Non-pigmented ciliary epithelial cell (primary cell): ENCODE measurements around the gene FBXL7.

Experiments used
- DNase-seq: peaks from one replicate; pipeline ENCODE4 v3.0.0-alpha.2; 2010; ENCODE audit warnings: low read depth

The FBXL7 gene

DNA sequence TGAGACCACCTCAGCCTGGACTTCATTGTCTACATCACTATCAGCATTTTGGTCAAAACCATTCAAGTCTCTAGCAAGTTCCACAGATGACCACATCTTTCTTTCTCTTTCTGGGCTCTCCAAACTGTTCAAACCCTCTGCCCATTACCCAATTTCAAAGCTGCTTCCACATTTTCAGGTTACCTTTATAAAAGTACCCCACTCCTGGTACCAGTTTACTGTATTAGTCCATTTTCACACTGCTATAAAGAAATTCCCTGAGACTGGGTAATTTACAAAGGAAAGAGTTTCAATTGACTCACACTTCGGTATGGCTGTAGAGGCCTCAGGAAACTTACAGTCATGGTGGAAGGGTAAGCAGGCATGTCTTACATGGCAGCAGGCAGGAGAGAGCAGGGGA, 84.5 kb downstream of the FBXL7 start:
- no peak for DNase-seq

DNA sequence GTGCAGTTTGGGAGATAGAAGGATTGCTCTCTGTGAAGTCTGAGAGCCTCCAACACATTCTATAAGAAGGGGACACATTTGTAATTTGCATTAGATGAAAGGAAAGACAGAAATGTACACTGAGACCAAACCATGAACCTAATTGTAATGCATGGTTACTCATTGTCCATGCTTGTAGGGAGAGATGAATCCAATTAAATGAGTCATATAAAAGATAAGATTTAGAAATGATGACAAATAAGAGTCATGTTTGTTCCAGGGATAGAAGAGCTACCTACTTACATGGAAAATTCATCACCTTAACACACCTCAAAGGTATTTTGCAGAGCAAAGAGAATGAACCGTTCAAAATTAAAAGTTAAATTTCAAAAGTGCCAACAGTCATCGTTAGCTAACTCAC, 85.1 kb downstream of the FBXL7 start:
- DNase-seq, result no peak

DNA sequence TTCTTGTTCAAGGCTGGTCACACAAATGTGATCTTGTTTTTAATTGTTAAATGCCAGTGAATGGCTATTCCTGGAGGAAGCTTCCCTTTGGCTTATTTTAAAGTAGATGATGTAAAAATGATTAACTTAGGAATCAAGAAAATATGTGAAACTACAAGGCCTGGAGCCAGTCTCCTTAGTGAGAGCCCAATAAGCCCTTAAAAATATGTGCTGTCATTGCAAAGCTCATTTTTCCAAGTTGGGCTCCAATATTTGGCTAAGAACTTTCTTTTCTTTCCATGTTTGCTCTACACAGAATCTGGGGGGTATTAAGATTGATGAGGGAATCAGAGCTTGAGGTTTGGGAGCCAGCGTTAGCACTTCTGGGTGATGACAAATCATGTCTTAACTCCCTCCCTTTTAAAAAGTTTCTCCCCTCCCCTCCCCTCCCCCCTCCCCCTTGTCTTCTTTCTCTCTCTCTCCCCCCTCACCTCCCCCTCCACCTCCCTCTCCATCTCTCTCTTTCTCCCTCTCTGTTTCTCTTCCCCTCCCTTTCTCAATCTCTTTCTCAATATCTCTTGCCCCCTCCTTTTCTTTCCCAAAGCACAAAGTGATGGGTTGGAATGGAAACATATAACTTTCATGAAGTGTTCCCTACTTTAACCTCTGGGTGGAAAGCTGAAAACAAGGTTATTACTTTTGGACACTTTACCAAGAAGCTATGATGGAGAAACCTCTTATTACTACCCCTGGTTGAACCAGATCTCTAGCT, 86.0 kb downstream of the FBXL7 start:
- no peak for DNase-seq

- no peak for DNase-seq
These were observed 87.9 kb downstream of the FBXL7 start for GRCh38 chr5:15587916-15588315.

GRCh38 chr5:15592728-15593127, 92.7 kb downstream of the FBXL7 start:
- no peak for DNase-seq

- no peak for DNase-seq
These were observed 95.1 kb downstream of the FBXL7 start for GRCh38 chr5:15594977-15595568.

- DNase-seq, result no peak
These were observed 95.9 kb downstream of the FBXL7 start for GRCh38 chr5:15595929-15596328.

DNA sequence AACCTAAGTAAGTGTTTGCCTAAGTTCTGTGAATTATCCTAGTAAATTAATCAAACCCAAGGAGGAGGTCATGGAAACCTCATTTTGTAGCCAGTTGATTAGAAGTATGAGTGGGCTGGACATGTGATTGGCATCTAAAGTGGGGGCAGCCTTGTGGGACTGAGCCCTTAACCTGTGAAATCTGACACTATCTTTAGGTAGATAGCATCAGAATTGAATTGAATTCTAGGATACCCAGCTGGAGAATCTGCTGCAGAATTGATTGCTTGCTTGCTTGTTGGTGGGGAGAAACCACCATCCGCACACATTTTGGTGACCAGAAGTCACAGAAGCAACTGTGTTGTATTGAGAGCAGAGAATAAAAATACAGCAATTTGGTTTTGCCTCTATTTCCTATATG, 97.0 kb downstream of the FBXL7 start:
- DNase-seq, result no peak

- no peak for DNase-seq
These were observed 97.8 kb downstream of the FBXL7 start for GRCh38 chr5:15597804-15598203.

DNA sequence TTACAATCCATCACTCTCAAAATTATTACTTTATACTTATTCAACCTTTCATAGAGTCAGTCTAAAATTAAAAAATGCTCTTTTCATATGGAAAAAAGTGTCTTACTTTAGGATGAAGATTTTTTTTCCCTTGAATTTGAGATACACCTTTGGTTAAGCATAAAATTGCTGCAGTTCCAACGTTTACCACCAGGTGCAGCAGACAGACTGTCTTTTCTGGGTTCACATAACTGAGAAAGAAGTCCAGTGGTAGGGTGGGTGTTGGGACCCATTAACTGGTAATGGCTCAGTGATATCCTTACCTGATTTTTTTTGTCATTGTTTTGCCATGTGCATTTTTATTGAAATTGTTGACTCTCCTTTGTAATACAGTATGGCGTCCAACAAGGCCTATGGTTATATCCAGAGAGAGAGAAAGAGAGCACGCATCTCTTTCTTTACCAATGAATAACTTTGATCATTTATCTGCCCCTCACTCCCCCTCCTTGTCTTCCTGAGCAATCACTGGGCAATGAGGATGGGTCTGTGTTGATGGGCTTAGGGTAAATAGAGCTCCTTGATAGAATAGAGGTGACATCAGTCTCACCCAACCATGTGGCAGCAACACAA, 98.4 kb downstream of the FBXL7 start:
- DNase-seq, result no peak

DNA sequence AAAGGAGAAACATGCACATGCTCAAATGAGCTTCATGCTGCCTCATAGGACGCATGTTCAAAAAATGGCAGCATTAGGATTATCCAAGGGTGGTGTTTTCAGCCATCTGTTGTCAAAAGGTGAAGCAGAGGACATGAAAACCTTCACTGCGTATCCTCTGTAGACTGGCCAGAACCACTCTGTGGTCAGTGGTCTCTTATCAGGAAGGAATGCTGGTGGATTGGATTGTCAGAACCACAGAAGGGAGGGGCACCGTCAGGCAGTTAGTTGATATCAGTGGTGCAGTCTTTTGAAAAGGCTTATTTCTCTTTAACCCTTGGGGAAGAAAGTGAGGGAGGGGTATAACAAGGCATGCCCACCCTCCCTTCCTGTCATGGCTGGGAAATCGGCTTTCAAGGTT, 100.1 kb downstream of the FBXL7 start:
- peak; percentile 32 for DNase-seq

DNA sequence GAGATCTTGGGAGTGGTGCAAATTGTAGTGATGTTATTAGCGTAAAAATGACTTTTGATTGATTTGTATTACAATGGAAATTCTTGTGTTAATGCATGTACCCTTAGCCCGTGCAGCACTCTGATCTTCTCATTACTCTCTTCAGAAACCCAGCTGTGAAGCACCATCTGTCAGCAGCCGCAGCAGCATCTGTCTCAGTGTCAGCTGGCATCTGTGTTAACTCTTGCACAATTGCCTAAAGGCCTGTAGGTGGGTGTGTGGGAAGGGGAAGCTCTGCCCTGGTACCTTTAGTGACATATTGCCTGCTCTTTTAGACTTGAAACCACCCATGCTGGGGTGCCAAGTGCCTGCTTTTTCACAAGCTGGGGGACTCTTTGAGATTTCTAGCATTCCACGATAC, 101.3 kb downstream of the FBXL7 start:
- no peak for DNase-seq

GRCh38 chr5:15601853-15602252, 101.9 kb downstream of the FBXL7 start:
- DNase-seq, result no peak

DNA sequence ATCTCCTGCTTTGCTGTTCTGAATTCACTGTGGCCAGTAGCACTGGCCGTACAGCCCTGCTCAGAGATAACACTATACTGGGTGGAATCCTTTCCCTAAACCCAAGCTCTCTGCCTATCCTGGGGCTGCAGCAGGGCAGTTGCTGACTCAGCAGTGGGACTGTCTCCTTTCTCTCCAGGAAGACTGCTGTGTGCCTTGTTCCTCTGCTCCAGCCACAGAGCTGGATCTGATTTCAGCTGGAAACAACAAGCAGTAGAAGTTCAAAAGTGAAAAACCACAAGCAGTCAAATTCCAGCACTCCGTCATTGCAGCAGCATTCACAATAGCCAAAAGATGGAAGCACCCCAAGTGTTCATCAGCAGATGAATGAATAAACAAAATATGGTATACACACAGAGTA, 105.0 kb downstream of the FBXL7 start:
- DNase-seq, result peak; percentile 63

- DNase-seq, result no peak
These were observed 106.2 kb downstream of the FBXL7 start for GRCh38 chr5:15606197-15606596.

GRCh38 chr5:15607076-15607475, 107.1 kb downstream of the FBXL7 start:
- no peak for DNase-seq

GRCh38 chr5:15609076-15609725, 109.2 kb downstream of the FBXL7 start:
- DNase-seq, result no peak

DNA sequence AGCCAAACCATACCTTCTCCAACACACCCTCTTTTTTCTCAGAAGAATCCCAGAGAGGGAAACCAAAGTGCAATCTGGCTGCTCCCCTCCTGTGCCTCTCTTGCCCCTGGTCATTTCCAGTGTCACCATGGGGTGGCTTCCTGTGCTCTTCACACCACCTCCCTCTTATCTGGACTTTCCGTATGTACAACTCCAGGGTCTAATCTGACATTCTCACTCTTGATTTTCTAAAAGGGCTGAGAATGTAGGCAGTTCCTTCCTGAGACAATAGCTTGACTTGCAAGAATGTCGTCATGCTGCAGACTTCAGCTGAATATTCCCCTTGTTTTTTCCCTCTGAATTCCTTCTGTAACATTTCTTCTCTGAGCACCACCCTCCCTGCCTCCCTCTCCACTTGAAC, 110.2 kb downstream of the FBXL7 start:
- no peak for DNase-seq

DNA sequence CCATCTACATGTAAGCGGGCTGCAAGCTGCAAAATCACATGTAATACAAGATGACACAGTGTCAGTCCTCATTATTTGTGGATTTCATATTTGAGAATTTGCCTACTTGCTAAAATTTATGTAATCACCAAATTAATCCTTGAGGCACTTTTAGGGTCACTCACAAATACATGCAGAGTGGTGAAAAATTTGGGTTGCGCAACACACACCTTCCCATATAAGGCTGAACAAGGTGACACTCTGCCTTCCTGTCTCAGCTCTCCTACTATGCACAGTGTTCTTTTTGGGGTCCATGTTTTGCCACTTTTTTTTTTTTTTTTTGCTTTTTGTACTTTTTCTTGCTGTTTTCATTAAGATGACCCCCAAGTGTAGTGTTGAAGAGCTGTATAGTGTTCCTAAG, 111.0 kb downstream of the FBXL7 start:
- no peak for DNase-seq

DNA sequence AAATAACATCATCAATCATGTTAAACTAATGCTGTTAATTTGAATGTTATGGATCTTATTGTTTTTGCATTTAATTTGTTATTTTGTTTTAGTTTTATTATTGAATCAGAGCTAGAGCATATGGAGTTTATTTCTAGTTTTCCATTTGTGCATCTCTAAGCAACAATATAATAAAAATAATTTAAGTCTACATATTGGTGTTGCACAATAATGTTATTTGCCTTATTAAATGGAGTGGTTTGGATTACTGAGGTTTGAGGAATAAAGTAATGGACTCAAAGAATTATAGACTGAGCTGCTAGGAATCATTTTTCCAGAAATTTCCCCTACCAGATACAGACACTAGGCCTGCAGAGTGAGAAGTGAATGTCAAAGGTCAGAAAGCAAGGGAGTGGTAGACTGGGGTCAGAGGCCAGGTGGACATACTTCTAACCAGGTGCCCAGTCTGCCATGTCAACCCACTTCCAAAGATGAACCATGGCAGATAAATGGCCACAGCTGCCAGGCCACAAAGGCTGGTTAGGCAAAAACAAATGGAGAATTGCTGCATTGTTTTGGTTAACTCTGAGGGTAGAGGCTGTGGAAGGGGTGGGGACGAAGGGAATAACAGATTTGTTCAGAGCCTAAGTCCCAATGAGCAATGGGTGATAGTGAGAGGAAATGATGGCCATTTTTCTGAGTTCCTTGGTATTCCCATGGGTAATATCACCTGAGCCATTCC, 113.1 kb downstream of the FBXL7 start:
- DNase-seq, result no peak

DNA sequence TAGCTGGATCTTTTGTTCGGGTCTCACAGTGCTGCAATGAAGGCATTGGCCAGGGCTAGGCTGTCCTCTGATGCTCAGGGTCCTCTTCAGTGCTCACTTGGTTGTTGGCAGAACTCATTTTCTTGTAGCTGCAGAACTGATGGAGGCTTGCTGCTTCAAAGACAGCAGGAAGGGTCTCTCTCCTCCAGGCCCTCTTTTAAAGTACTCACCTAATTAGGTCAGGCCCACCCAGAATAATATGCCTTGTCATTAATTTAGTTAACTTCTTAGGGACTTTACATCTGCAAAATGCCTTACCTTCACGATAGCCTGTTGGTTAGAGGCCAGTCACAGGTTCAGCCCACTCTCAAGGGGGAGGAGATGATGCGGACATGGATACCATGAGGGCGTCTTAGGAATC, 114.7 kb downstream of the FBXL7 start:
- DNase-seq, result no peak

GRCh38 chr5:15615859-15616258, 115.9 kb downstream of the FBXL7 start:
- DNase-seq, result peak; percentile 48
